ENCODE measurements around the gene GOLGA2. TPM values are rescaled to one million over a fixed set of nuclear protein-coding genes. Genes with fewer than 3 reads are reported as not detected.
A peak's percentile ranks its signal among the peaks of the same experiment; 100 is the strongest.

Gene GOLGA2
- polyA plus RNA-seq, 1 experiment, result 112 TPM

- H3K27ac ChIP-seq (ENCODE audit: low read depth, low read length), result no peak overlapping the region
- no peak for TF ChIP-seq CTCF (IDR thresholded peaks at IDR 0.05; ENCODE audit: low read depth, low read length)
- peaks cover 6% of the 10 kb centered on the region; the same call in 1 of the 2 replicates for H3K9me3 ChIP-seq (ENCODE audit: control insufficient read depth, insufficient read depth, low read length)
- CTCF ChIA-PET, result no interaction called here
- POLR2A ChIA-PET, result interaction anchor here (1.9 kb wide), 1 partner anchor 26 kb away, joined by 7 read pairs; the partner anchor contains the start of genes GOLGA2 and SWI5
- H3K4me3 ChIP-seq (ENCODE audit: low read depth, low read length), result no peak overlapping the region
- no peaks in the 10 kb centered on the region for H3K27me3 ChIP-seq (ENCODE audit: control insufficient read depth, insufficient read depth, low read length)
- no peak for DNase-seq (ENCODE audit: low read depth, low spot score)
Measured at GRCh38 chr9:128249558-128249907, 26.3 kb downstream of the GOLGA2 start.

GRCh38 chr9:128247226-128247803 is 28.5 kb downstream of the GOLGA2 start:
- Histone ChIP-seq H3K4me3 (ENCODE audit: low read depth, low read length) (no peak overlapping the region), H3K9me3 (ENCODE audit: control insufficient read depth, insufficient read depth, low read length) (peaks cover 6% of the 10 kb centered on the region; the same call in 1 of the 2 replicates), H3K27me3 (ENCODE audit: control insufficient read depth, insufficient read depth, low read length) (no peaks in the 10 kb centered on the region), H3K27ac (ENCODE audit: low read depth, low read length) (no peak overlapping the region)
- TF ChIP-seq CTCF (IDR thresholded peaks at IDR 0.05; ENCODE audit: low read depth, low read length), result no peak
- no peak for DNase-seq (ENCODE audit: low read depth, low spot score)
- POLR2A ChIA-PET, result interaction anchor here (0.6 kb wide), 1 partner anchor 42 kb away, joined by 4 read pairs; no protein-coding TSS in a partner anchor
- CTCF ChIA-PET, result interaction anchor here (1.8 kb wide), 1 partner anchor 8 kb away, joined by 9 read pairs; no protein-coding TSS in a partner anchor

DNA sequence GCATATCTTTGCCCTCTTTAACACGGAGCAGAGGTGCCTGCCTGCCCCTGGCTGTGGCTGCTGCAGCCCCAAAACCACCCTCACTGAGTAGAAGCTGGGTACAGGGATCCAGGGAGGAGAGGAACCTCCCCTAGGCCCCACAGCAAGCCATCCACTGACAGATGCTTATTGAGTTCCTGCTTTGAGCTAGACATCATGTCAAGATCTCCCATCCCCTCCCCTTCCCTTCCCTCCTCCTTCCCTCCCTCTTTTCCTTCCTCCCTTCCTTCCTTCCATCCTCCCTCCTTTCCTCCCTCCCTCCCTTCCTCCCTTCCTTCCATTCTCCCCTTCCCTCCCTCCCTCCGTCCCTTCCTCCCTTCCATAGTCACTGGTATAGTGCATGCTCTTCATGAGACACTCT is 29.3 kb downstream of the GOLGA2 start:
- CTCF ChIA-PET, result interaction anchor here (1.0 to 1.8 kb wide), 2 partner anchors 9 to 116 kb away, joined by 4 to 9 read pairs; no protein-coding TSS in a partner anchor
- no peak for DNase-seq (ENCODE audit: low read depth, low spot score)
- Histone ChIP-seq H3K9me3 (ENCODE audit: control insufficient read depth, insufficient read depth, low read length) (peaks cover 6% of the 10 kb centered on the region; the same call in 1 of the 2 replicates), H3K4me3 (ENCODE audit: low read depth, low read length) (no peak overlapping the region), H3K27ac (ENCODE audit: low read depth, low read length) (peak overlapping the region; percentile 57), H3K27me3 (ENCODE audit: control insufficient read depth, insufficient read depth, low read length) (no peaks in the 10 kb centered on the region)
- POLR2A ChIA-PET, result interaction anchor here (0.6 to 2.4 kb wide), 4 partner anchors 8 to 849 kb away, joined by 3 to 12 read pairs (median 6); partner anchors contain the start of genes GOLGA2, SLC2A8 and SWI5
- no peak for TF ChIP-seq CTCF (IDR thresholded peaks at IDR 0.05; ENCODE audit: low read depth, low read length)

- Histone ChIP-seq H3K4me3 (ENCODE audit: low read depth, low read length) (peak overlapping the region; percentile 17; the same call in 1 of the 2 replicates), H3K9me3 (ENCODE audit: control insufficient read depth, insufficient read depth, low read length) (peaks cover 6% of the 10 kb centered on the region; the same call in 1 of the 2 replicates), H3K27ac (ENCODE audit: low read depth, low read length) (peak overlapping the region; percentile 77), H3K27me3 (ENCODE audit: control insufficient read depth, insufficient read depth, low read length) (no peaks in the 10 kb centered on the region)
- TF ChIP-seq CTCF (IDR thresholded peaks at IDR 0.05; ENCODE audit: low read depth, low read length), result no peak
- ChIA-PET CTCF (interaction anchor here (0.5 to 1.8 kb wide), 4 partner anchors 9 to 198 kb away, joined by 3 to 9 read pairs (median 4); no protein-coding TSS in a partner anchor), POLR2A (interaction anchor here (0.6 to 2.4 kb wide), 18 partner anchors 9 to 1517 kb away, joined by 3 to 12 read pairs (median 4); partner anchors contain the start of genes BBLN, GOLGA2, SLC2A8 and SWI5)
- peak; percentile 26 for DNase-seq (ENCODE audit: low read depth, low spot score)
Measured at GRCh38 chr9:128245421-128246151, 30.2 kb downstream of the GOLGA2 start.
